ENCODE results near the gene ERCC6L2.

ERCC6L2 gene

GRCh38 chr9:95875305-95876137 lies at the start of gene ERCC6L2:
Gene ERCC6L2, plus strand, starts transcription at chr9:95875691. Its CDS starts 348 bp downstream, at chr9:95876039.
- peak; percentile 99 for DNase-seq (ENCODE audit: low spot score)

GRCh38 chr9:95826183-95826838 lies 49.2 kb upstream of the ERCC6L2 start:
- DNase-seq (ENCODE audit: low spot score), result no peak

DNA sequence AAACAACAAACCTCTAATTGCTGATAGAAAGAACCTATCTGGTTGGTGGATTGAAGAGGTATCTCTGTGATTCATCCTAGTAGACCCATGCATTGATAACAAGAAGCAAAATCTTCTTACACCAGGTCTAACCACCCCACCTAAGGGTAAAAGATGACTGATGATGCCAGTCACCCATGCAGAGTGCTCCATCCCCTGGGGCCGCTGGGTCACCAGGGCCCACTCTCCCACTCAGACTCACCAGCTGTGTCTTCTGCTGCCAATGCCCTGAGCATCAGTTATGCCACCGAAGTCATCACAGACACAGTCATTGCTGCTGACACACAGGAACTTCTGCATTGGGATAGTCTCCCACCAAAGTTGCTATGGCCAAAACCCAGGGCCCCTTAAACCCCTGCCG lies 44.7 kb upstream of the ERCC6L2 start:
- no peak for DNase-seq (ENCODE audit: low spot score)

DNA sequence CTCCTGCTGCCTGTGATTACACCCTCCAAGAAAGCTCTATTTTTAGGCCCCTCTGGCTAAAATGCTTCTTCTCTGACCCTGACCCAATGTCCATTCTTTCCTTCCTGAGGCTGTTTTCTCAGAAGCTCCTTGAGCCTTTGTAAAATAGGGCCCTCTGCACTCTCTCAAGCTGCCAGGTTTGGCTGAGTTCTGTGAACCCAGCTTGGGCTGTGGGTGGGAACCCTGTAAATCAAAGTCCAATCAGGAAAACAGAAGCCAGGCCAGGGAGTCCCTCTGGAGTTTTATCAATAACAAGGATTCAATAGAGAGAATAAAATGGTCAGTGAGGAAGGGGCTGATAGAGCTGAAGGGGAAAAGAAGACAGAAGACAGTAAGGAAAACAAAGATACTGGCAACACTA lies 43.7 kb upstream of the ERCC6L2 start:
- no peak for DNase-seq (ENCODE audit: low spot score)

- no peak for DNase-seq (ENCODE audit: low spot score)
Measured at GRCh38 chr9:95833546-95834178, 41.8 kb upstream of the ERCC6L2 start.

- DNase-seq (ENCODE audit: low spot score), result no peak
Measured at GRCh38 chr9:95834281-95834907, 41.1 kb upstream of the ERCC6L2 start.

DNA sequence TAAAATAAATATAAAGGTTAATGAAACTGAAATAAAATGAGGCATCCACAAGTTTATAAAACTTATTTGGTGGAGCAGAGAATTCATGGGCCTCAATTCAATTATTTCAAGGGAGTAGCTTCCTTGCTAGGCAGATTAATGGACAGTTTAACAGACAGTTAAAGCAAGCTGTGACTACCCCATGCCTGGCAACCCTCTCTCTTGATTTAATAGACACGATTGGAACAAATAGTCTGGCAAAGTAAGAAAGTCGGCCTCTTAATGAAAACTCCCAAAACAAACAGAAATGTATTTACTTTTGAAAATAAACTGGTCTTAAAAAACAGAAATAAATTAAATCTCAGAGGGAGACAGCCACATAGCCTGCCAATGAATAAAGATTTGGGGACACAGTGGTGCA lies 40.1 kb upstream of the ERCC6L2 start:
- no peak for DNase-seq (ENCODE audit: low spot score)

GRCh38 chr9:95836072-95836471 lies 39.4 kb upstream of the ERCC6L2 start:
- DNase-seq (ENCODE audit: low spot score), result no peak

- no peak for DNase-seq (ENCODE audit: low spot score)
Measured at GRCh38 chr9:95839012-95839411, 36.5 kb upstream of the ERCC6L2 start.

DNA sequence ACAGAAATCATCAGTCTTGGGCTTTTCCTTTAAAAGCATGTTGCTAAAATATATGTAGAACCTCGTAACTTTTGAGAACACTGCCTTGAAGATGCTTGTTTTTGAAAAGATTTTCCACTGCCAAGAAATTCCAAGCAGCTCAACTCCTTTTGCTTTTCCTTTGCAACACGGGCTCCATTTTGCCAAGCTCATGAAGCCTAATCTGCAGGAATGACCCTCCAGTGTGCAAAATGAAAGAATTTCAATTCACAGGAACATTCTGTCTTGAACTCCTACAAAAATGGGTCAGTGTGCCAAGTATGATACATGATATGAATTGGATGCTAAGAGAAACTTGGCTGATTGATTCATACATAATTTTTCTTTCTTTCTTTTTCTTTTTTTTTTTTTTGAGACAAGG lies 35.4 kb upstream of the ERCC6L2 start:
- DNase-seq (ENCODE audit: low spot score), result no peak

- no peak for DNase-seq (ENCODE audit: low spot score)
Measured at GRCh38 chr9:95841377-95841776, 34.1 kb upstream of the ERCC6L2 start.

GRCh38 chr9:95845751-95846150 lies 29.7 kb upstream of the ERCC6L2 start:
- DNase-seq (ENCODE audit: low spot score), result no peak

GRCh38 chr9:95848764-95849163 lies 26.7 kb upstream of the ERCC6L2 start:
- DNase-seq (ENCODE audit: low spot score), result no peak

DNA sequence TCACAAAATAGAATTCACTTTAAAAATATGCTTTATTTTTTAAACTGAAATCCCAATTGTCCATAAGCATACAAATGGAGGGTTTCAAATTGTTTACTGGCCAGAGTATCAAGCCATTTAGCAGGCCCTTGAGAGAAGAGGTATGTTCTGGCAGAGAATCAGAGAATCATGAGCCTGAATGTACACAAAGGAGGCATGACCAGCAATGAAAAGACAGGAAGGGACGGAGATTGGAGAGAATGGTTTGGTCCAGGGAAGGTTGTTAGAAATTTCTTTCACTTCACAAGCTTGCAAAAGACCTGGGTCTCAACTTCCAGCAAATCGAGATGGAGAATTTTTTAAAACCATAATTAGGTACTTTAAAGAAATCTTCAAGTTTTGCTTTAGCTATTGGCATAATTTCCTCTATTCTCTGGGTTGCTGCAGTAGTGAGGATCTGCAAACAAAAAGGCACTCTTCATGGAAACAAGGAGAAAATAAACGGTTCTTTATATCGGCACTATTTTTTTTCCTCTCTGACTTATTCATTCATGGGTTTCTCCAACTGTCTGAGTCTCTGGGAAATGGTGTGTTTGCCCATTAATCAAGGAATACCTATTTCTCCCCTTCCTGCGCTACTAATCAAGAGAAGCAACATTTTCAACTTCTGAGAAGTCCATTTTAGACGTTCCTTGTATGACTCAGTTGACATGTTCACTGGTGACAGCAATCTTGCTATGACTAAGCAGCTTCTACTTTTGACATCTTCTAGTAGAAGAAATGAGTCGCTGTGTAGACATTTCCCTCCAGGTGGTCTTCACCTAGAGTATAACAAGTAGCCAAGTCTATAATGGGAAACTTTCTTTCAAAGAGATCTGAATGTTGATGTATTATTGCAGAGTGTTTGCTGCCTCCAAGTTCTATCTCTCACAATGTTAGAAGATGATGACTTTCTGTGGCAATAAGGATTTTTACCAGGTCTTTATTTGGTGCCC lies 23.1 kb upstream of the ERCC6L2 start:
- DNase-seq (ENCODE audit: low spot score), result no peak

DNA sequence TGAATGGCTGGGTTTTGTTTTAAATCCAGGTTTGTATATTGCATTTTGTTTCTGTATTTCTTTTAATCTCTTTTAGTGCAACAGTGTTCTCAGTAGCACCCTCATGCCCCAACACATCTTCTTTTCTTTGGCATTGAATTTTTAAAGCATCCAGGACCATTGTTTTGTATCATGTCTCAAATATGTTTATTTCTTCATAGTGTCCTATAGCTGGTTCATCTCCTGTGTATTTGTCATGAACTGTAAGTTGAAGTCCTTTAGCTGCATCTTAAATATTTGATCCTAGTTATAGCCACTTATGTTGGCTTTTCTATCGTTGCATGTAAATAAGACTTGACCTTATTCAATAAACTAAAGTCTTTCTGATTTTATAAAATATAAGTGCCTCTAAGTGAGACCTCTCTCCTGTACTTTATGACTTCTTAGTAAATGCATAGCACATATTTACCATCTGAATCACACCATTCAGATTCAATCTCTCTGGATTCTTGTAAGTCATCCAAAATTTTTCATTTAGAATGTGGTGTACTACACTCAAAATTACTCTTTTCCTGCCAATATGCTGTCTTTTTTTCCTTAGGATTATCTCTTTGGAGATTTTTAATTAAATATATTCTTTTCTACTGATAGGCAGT lies 21.0 kb upstream of the ERCC6L2 start:
- DNase-seq (ENCODE audit: low spot score), result no peak

- DNase-seq (ENCODE audit: low spot score), result no peak
Measured at GRCh38 chr9:95855961-95856360, 19.5 kb upstream of the ERCC6L2 start.

DNA sequence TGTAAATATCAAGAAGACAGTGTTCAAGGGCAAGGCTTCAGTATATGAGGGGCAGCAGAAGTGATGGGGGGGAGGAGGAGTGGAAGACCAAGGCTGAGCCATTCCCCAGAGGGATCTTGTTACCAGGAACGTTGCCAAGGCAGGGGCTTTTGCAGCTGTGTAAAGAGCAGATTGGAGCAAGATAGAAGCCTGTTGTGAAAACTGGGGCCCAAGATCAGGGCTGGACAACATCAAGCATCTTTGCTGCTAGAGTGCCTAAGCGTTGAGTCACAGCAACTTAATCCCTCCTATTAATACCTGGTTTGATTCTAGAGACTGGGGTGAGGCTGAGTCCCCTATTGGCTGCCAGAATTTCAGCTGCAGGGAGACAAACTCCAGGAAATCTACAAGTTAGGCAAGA lies 18.4 kb upstream of the ERCC6L2 start:
- DNase-seq (ENCODE audit: low spot score), result no peak

GRCh38 chr9:95857896-95858295 lies 17.6 kb upstream of the ERCC6L2 start:
- no peak for DNase-seq (ENCODE audit: low spot score)

GRCh38 chr9:95862343-95862742 lies 13.1 kb upstream of the ERCC6L2 start:
- no peak for DNase-seq (ENCODE audit: low spot score)

DNA sequence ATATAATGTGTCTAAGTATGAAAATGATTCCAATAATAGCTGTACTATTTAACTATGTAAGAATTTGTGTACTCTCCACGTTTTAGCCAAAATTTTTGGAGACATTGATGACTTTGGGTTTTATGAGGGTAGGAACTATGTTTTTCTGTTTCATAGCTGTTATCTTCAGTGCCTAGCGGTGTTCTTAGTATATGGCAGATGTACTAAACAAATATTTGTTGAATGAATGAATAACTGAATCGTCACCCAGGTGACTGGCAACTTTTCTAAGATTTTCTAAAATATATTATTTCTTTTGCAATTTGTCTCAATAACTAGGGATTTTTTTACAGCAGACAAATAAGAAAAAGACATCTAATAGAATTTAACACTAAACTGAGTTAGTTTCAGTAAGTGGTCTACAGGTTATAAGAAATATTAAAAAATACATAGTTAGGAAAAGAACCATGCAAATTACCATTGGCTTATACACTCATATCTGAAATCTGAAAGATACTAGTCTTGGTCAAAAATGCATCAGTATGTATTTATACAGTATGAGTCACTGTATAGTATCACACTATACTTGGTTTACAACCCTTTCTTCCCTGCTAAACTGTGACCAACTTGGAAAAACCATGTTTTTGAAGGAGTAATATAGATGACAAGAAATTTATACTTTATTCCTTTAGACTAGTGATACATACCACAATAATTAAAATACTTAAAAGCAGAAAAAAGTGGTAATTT lies 10.5 kb upstream of the ERCC6L2 start:
- no peak for DNase-seq (ENCODE audit: low spot score)
